Tongue (tissue), 2 donors: ENCODE data around the gene MYMK. TPM values are rescaled to one million over a fixed set of nuclear protein-coding genes. Genes with fewer than 3 reads are reported as not detected.
A peak's percentile ranks its signal among the peaks of the same experiment; 100 is the strongest.

Experiments
- DNase-seq: peaks from one replicate; pipeline ENCODE4 v3.0.0-alpha.2; 2015
- total RNA-seq: library from RNA; depleted of rRNA; stranded (reverse); fragments of >200 nt; gene quantifications from one replicate; pipeline ENCODE4 v1.2.3, GENCODE V29; 2014

Gene MYMK
- total RNA-seq, 1 donor from 2014 or later: 18.3 TPM

DNA sequence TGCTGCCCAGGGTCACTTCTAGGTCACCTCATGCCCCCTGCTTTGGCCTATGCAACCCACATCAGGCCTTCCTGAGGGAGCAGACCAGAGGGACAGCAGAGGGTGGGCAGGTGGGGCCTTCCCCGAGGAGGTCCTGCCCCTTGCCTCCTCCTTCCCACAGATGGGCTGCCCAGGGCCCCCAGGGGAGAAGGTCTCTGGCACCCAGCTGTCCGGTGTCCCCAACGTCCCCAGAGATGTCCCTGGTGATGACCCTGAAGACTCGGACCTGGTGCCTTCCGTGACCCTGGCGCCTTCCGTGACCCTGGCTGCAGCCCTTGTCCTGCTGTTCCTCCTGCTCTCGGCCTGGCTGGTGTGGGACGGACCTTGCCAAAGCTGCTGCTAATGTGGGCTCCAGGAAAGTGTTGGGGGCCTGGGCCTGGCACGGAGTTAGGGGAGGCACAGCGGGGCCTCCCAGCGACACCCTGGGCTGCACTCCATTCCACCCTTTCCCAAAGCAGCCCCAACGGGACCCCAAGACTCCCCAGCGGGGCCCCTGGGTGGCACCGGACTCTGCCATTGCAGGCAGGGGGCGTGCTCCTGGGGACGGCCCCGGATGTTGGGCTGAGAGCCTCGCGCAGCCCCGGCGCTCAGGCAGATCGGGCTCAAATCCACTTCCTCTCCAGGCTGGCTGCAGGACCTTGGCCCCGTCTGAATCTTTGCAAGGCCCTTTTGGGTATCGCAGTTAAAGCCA lies 39.1 kb downstream of the MYMK start:
- no peak for DNase-seq

DNA sequence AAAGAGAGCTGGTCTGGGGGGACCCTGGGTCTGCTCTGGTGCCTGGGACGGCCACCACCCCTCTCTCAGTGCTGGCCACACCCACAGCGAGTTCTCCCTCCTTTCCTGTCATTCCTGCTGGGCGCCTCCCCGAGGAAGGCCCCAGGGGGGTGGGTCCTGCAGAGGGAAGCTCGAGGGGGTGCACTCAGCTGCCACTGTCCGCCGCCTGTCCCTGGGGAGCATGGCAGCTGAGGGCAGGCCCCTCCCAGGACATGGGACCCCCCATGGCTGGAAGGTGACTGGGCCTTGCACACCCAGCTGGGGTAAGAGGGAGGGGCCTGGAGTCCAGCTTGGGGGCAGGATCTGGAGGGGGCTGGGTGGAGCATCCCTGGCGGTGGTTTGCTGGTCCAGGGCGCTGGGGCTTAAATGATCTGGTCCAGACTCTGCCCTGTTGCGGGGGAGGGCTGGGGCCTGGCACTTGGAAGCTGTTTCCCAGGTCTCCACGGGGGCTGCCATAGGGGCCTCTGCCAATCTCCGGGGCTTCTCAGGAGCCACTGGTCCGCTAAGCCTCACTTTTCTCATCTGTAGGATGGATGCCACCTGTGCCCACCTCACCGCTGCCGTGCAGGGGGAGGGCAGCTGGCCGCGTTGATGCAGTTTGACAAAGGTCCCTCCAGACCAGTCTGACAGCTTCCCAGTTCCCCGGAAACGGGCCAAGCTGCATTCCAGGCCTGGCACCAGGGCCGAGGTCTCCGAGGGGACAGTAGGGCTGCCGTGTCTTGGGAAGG lies 39.9 kb downstream of the MYMK start:
- no peak for DNase-seq

DNA sequence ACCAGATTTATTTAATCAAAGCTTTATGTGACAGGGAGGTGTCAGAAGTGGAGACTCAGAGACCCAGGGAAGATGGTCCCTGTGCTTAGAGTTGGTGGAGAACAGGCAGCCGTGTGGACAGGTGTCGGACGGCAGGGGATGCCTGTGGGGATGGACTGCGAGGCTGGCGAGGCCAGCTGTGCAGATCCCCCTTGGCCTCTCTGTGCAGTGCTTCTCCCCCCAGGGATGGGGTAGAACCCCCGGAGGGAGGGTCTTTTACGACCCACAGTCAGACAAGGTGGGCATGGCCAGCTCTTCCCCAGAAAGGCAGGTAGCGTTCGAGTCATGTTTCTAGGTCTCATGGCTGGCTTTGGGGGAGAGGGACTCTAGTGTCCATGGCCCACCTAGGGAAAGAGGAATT lies 41.1 kb downstream of the MYMK start:
- DNase-seq: no peak

DNA sequence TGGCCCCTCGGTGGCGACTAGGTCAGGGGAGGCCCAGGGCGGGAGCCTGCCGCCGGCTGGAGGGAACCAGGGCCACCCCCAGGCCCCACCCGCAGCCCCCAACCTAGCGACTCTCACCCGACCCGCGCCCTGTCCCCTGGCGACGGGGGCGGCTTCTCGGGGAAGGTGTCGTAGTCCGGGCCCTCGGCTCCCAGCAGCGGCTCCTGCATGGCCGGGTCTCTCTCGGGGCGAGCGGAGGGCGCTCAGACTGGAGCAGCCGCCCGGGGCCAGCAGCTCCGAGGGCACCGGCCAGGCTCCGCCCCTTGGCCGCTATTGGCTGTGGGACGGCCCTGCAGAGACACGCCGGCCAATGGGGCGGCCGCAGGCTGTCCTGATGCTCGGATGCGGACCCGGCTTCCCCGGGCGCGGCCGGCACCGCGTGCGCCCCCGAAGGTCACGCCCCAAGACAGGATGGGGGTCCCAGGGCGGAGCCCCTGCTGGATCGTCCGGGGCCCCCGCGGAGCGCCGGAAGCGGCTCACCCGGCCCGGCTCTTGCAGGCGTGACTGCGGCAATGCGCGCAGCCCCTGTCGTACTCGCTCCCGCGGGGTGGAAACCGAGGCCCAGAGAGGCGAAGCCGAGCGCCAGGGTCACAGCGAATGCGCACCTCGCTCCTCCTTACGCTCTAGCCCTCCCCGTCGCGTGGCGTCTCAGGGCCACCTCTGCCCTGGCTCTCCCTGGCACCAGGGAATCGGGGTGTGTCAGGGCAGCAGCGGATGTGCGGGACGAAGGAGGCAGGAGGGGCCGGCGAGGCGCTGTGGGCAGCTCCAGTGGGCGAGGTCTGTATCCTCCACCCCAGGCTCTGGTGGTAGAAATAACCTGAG lies 45.7 kb downstream of the MYMK start, which contains the start of gene SLC2A6:
Gene SLC2A6 (minus strand): TSS at position 249 of the 861 bp plus-strand sequence. CDS start 40 bp downstream, at position 209.
- peak; percentile 89 for DNase-seq

DNA sequence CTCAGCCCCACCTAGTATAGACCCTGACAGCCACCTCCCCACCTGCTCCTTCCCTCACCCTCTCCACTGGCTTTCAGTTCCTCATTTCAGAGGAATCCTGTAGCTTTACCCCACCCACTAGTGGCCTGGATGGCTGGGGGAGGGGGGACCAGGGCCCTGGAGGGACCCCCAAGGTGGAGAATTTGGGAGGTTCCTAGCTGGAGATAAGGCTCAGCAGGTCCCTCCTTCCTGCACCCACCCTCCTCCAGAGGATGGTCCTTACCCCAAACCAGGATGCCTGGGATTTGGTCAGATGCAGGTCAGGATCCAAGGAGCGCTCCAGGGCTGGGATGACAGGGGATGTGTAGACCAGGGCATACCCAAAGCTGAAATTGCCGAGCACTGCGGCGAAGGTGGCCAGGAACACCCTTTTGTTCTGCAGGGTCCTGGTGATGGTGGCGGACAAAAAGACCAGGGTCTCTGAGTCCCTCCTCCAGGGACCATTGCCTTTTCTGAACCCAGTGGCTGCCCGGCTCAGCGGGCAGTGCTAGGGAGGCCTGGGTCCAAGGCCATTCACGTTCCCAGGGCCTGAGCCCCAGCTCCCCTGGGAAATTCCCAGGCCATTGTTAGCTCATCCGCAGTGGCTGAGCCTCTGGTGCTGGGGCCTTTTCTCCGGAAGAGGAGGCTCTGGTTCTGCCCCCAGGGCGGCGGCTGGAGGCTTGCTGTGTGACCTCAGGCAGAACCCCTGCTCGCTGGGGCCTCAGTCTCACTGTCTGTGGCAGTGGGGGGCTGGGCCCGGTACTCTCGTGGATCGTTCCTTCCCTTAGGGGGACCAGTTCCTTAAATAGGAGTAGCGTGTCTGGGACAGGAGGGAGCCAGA lies 46.5 kb downstream of the MYMK start:
- DNase-seq: no peak

DNA sequence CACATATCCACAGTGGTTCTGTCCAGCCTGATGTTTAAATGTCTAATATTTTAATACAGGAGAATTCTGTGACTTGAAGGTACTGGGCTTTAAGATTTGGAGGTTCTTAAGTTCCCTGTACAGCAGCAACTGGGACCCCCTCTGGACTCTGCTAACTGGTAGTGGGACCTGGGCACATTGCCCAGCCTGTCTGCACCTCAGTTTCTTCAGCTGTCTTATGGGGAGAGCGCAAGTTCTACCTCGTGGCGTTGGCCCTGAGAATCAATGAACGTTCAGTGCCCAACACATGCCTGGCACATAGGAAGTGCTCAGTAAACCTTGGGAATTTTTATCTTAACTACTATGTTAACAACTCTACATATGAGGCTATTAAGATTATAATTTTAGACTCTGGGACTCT lies 47.3 kb downstream of the MYMK start:
- no peak for DNase-seq

DNA sequence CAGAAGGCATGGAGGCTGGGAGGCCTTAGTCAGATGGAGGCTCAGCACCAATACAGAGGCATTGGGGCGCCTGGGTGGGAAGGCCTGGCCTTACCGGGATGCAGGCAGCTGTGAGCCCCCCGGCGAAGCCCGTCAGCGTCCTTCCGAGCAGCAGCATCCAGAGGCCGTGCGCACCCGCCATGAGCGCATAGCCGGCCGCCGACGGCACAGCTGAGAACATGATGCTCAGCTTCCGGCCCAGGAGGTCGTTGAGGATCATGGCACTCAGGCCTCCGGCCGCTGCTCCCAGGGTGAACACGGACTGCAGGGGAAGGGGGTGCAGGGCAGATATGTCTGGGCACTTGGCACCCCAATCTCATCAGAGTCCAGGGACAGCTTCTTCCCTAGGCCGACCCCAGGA lies 47.8 kb downstream of the MYMK start:
- DNase-seq: no peak

DNA sequence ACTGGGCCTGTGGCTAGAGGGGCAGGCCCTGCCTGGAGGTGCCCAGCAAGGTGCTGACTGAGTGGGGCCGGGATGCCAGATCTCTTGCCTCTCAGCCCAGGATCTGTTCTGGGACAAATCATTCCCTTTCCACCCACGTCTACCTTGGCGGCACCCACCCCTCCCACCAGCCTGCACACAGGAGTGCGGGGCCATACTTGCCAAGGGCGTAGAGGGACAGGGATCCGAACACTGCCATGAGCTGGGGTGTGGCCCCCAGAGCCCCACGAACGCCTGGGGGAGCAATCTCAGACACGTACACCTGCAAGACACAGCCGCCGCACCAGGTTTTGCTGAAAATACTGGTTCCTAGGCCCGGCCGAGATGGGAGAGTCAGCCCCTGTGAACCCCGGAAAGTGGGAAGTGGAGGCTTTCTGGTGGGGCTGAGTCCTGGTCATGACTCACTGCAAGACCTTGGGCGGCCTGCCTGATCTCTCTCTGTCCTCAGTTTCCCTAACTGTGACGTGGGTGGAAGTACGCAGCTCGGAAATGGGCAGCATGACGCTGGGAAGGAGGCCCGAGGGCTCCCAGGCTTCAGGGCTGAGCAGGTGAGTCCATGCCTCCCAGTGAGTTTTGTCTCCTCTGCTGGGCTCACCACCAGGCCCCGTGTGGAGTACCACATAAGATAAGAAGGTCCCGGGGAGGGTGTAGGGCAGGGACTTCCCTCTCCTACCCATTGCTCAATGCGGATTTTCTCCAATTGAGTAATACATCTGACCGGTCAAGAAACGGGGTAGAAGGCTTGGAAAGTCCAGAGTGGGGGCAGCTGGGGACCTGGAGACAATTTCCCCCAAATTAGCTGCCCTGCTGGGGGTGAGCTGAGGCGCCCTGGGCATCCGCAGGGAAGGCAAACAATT lies 48.5 kb downstream of the MYMK start:
- DNase-seq: no peak

DNA sequence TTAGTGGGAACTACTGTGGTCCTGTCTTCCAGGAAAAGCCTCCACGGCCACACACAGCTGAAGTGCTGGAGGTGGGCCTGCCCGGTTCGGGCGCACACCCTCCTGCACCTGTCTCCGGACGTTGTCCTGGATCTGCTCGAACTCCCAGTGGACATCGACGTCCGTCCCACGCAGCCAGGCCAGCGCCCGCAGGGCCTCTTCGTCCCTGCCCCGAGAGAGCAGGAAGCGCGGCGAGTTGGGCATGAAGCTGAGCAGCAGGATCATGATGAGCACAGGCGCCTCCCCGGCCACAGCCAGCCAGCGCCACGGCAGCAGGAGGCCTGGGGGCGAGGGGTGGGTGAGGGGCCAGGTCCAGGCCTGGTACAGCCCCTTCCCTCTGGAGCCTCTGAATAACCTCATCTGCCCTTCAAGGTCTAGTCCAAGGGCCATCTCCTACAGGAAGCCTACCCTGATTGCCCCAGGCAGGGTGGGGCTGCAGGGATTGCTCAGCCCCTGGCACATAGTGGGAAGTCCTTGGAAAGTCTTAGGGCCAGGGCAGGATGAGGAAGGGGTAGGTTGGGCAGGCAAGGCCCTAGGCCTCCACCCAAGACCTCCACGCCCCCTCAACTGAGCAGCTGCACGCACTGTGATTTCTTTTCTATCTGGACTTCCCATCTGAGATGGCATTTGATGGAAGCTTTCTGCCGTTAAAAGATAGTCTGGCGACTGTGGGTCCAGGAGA lies 49.3 kb downstream of the MYMK start:
- no peak for DNase-seq

DNA sequence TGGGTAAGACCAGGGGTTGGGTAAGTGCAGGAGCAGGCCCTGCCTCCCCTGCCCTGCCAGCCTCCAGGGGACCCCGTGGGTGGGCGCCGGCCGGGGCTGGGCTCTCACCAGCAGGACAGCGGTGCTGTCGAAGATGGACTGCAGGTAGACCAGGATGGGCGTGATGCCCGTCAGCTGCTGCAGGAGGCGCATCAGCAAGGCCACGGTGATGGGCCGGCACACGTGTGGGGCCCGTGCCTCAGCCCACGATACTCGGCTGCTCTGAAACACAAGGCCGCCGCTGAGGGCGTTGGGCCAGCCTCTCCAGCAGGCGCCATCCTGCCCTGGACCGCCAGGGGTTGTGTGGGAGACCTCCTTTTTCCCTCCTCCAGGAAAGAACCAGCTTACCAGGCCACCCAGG lies 49.9 kb downstream of the MYMK start:
- no peak for DNase-seq

DNA sequence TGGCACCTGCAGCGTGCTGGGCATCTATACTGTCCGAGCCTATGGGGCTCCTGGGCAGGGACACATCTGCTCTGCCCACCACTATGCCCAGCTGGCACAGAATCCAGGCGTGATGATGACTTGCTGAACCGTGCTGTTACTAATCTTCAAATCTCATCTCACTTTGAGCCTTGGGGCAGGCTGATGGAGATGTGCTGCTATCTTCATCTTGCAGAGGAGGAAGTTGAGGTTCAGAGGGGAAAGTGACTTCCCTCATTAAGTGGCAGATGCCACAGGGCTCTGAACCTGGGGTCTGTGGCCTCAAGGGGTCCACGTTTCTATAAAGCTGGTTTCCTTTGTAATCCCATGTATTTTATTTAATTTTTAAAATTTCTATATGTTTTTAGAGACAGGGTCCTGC lies 50.5 kb downstream of the MYMK start:
- no peak for DNase-seq

DNA sequence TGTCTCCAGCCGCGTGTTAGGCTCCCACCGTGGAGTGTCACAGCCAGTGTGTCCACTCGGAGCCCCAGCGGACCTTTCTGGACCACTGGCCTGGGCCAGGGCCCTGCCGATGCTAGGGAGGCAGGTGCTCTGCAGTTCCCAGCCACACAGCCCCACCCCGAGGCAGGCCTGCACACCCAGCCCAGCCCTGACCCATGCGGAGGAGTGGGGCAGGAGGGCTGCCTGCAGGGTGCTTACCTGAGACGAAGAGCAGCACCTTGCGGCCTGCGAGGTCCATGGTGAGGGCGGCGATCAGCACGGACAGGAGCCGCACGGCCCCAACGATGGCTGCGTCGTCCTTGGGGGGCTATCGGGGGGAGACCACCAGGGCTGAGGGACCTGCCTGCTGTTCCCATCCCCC lies 51.0 kb downstream of the MYMK start:
- no peak for DNase-seq

DNA sequence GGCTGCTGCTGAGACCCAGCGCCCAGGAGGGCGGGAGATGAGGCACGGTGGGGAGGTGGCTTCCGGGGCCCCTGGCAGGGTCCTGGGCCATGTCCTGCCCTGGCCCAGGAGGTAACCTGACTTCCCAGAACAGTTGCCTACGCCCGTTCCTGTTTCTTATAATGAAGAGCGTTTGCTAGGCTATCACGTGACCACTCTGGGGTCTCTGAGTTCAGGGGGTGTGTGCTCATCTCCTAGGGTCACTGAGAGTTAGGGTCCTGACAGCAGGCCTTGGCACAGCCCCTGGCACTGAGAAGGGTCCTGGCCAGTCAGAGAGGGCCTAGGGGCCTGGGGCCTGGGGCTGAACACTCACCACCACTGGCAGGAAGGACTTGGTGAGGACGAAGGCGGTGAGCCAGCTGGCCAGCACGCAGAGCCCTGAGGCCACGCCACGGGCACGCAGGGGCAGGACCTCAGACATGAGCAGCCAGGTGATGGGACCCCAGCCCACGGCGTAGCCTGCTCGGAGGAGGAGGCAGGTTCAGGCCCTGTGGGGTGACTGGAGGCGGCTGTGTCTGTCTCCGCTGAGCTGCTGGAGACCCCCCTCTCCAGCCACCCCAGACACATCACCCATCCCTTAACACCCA lies 51.9 kb downstream of the MYMK start:
- no peak for DNase-seq

DNA sequence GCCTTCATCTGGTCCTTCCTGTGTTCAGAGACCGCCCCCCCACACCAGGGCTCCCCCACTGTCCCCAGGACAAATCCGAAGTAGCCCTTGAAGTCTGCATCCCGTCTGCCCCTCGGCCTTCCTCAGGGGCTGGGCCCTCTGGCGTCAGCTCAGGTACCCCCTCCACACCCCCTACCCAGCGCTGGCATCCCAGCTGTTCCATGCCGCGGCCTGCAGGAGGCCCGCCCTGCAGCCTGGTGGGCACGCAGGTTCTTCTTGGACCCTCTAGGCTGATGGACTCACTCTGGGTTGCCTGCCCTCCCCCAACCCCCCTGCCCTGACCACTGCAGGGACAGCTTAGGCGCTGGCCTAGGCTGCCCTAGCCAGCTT lies 52.5 kb downstream of the MYMK start:
- no peak for DNase-seq

DNA sequence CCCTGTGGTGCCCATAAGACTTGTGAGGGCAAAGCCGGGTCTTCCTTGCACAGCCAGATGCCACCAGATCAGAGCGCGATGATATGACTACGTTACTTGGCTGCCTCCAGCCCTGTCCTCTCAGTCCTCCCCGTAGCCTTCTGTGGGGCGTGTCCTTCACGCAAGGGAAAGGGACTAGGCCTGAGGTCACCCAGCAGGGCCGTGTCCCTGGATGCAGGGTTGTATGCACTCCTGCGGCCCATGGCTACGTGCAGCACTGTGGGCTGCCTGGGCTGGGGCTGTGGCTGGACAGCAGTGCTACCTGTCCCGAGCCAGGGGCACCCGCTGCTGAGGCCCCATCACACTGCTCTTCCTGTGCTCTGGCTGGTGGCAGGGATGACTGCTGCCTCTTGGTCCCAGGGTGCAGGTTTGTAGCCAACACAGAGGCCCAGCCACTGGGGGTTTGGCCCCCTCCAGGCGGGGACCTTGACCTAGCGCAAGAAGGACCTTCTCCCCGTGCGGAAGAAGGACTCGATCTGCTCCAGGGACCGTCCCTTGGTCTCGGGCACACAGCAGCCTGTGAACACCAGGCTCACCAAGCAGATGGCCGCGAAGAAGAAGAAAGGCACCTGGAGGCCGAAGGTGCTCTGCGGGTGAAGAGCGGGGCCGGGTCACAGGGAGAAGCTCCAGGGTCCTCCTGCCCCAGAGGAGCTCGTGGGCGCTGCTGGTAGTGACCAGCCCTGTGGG lies 53.0 kb downstream of the MYMK start:
- DNase-seq: no peak

DNA sequence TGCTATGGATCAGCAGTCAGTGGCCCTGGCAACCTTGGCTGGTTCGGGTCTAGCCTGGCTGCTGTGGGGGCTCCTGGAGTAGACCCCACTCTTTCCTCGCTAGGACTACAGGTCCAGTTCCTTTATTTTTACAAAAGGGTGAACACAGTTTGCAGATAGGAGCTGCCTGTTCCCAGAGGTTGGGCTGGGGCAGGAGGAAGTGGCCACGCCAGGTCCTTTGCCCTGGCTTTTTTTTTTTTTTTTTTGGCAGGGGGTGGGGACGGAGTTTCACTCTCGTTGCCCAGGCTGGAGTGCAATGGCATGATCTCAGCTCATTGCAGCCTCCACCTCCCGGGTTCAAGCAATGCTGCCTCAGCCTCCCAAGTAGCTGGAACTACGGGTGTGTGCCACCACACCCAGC lies 53.8 kb downstream of the MYMK start:
- no peak for DNase-seq

DNA sequence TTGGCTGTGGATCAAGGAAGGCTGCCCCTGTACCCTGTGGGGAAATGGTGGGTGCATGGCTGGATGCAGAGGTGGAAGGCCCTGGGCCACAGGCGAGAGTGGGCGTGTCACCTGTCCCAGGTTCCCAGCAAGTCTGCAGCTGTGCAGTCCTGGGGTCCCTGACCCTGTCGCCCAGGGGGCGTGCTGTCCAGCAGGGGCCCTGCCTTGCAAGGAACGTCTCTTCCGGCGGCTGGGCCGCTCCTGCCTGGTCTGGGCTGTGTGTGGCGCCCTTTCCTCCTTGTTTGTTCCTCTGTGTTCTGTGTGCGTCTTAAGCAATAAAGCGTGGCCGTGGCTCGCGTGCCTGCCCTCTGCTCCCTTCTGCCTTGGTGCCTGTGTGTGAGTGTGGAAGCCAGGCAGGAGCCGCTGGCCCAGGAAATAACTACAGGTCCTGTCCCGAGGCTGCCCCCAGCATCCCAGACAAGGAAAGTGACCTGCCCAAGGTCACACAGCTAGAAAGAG lies 54.3 kb downstream of the MYMK start:
- DNase-seq: no peak

DNA sequence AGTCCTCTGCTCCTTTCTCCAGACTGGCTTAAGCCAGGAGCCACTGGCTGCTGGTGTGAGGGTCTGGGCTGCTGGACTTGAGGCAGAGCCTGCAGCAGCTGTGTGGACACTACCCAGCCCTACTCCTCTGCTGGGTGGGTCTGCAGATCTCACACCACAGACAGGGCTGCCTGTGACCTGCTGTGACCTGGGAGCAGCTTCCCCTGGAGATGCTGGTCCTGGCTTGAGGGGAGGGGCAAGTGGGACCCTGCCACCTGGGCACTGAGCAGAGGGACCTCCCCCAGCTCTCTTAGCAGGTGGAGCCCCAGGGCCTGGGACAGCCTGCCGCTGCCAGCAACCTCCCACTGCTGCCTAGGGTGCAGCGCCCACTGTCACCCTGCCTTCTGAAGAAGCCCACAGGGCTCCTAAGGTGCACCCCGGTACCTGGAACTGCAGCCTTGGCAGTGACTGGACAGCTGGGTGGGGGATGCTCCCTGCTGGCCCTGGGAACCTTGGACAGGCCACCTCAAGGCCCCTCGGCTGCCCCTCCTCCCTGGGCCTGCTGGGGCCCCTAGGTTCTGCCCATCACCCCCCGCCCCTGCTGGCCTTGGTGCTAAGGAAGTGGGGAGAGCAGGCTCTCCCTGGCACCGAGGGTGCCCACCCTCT lies 55.9 kb downstream of the MYMK start:
- DNase-seq: no peak
